ENCODE results near the gene CD302. TPM values are rescaled to one million over a fixed set of nuclear protein-coding genes. Genes with fewer than 3 reads are reported as not detected.

Gene CD302
- total and polyA plus RNA-seq, 2 of the 8 experiments (the other 6 are each of a cell fraction or from before 2014, with no cell fraction given): 0.76 to 0.79 TPM

DNA sequence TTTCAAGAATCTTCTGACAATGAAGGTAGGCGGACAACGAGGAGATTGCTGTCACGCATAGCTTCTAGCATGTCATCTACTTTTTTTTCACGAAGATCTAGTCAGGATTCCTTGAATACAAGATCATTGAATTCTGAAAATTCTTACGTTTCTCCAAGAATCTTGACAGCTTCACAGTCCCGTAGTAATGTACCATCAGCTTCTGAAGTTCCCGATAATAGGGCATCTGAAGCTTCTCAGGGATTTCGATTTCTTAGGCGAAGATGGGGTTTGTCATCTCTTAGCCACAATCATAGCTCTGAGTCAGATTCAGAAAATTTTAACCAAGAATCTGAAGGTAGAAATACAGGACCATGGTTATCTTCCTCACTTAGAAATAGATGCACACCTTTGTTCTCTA is 49.9 kb downstream of the CD302 start:
- H3K4ac ChIP-seq (replicated peaks; ENCODE audit: insufficient read length, low read depth, low read length): no peak overlapping the region
- H3K79me1 ChIP-seq (ENCODE audit: low read depth, low read length): 0 out of 2 replicates have a peak, but pooled peaks cover 3% of the 10 kb centered on the region
- no peak overlapping the region for H4K91ac ChIP-seq (replicated peaks; ENCODE audit: insufficient read length, low read length)
- H3K4me3 ChIP-seq (ENCODE audit: extremely low read depth in 1 of 4, insufficient read depth in 2 of 4, low read depth in 3 of 4, low read length in 4 of 4): no peak overlapping the region
- ChIA-PET CTCF (ENCODE audit: partially characterized antibody) (interaction anchor here (1.0 to 2.7 kb wide), 2 partner anchors 9 to 10 kb away, joined by 3 to 13 read pairs; no protein-coding TSS in a partner anchor), POLR2A (ENCODE audit: partially characterized antibody) (no interaction called here)
- H4K20me1 ChIP-seq (replicated peaks in 1 of 2; ENCODE audit: control insufficient read depth in 1 of 2, insufficient read depth in 2 of 2, low read length in 2 of 2): peaks cover 0 to 2% of the 10 kb centered on the region in 2 experiments
- no peak overlapping the region for H4K5ac ChIP-seq (ENCODE audit: insufficient read length, low read depth, low read length)
- H2BK5ac ChIP-seq (ENCODE audit: low read depth, low read length): no peak overlapping the region
- peaks cover 0 to 50% of the 10 kb centered on the region in 2 experiments; a peak in 2 of 4 replicates for H3K79me2 ChIP-seq (ENCODE audit: control insufficient read depth in 1 of 2, insufficient read depth in 2 of 2, low read length in 2 of 2)
- no peak overlapping the region for H3K56ac ChIP-seq (replicated peaks; ENCODE audit: insufficient read length, low read depth, low read length)
- H3K27ac ChIP-seq (ENCODE audit: low read depth, low read length): no peak overlapping the region
- no peak overlapping the region for H3K23ac ChIP-seq (ENCODE audit: insufficient read length)
- WGBS, 2 experiments (ENCODE audit: extremely low coverage in 1 of 2, insufficient coverage in 1 of 2, insufficient read length in 1 of 2, insufficient replicate concordance in 2 of 2, low coverage in 1 of 2, low lambda C conversion rate in 2 of 2, missing lambda C conversion rate in 1 of 2): 94% methylated on average over 9 of the region's 9 CpGs; no CpG with 5 or more reads in 1 of the 2 experiments
- H3K36me3 ChIP-seq (ENCODE audit: control insufficient read depth in 2 of 4, insufficient read depth in 4 of 4, low read length in 3 of 4): peaks cover 11 to 78% (median 45%) of the 10 kb centered on the region in 4 experiments
- H3K9ac ChIP-seq (replicated peaks in 1 of 4; ENCODE audit: extremely low read depth in 1 of 4, low read depth in 3 of 4, low read length in 3 of 4): no peak overlapping the region
- no peaks in the 10 kb centered on the region for H3K27me3 ChIP-seq (replicated peaks in 1 of 4; ENCODE audit: control insufficient read depth in 3 of 4, extremely low read depth in 1 of 4, insufficient read depth in 3 of 4, low read length in 3 of 4)
- no peak overlapping the region for H4K8ac ChIP-seq (ENCODE audit: extremely low read depth, insufficient read depth, low read length)
- no peak overlapping the region for H3K18ac ChIP-seq (ENCODE audit: extremely low read depth, low read length)
- no peaks in the 10 kb centered on the region for H3K23me2 ChIP-seq (ENCODE audit: low read depth, low read length)
- no peak overlapping the region for H2BK120ac ChIP-seq (replicated peaks; ENCODE audit: low read depth, low read length)
- no peak overlapping the region for H2BK15ac ChIP-seq (ENCODE audit: low read length)
- no peak overlapping the region for H3K4me2 ChIP-seq (ENCODE audit: insufficient read depth in 1 of 2, low read depth in 2 of 2, low read length in 2 of 2)
- H2BK20ac ChIP-seq (ENCODE audit: low read length): no peak overlapping the region
- no peaks in the 10 kb centered on the region for H3K9me3 ChIP-seq (ENCODE audit: insufficient read depth in 2 of 2, low read depth in 1 of 2, low read length in 1 of 2)
- FAIRE-seq: no peak
- H3K14ac ChIP-seq (ENCODE audit: insufficient read length): no peak overlapping the region
- no peak overlapping the region for H2BK12ac ChIP-seq (ENCODE audit: low read depth, low read length)
- H3K4me1 ChIP-seq (replicated peaks in 1 of 4; ENCODE audit: control insufficient read depth in 3 of 4, insufficient read depth in 4 of 4, low read length in 3 of 4): no peaks in the 10 kb centered on the region
- DNase-seq (ENCODE audit: low read depth in 1 of 2, low spot score in 2 of 2): no peak
- no peak overlapping the region for H2AFZ ChIP-seq (ENCODE audit: low read length)
- no peak overlapping the region for H2AK5ac ChIP-seq (ENCODE audit: low read depth, low read length)
- TF ChIP-seq RBBP5 (IDR thresholded peaks at IDR 0.05; ENCODE audit: borderline replicate concordance, low read depth, low read length) (no peak), RNF2 (IDR thresholded peaks at IDR 0.05; ENCODE audit: borderline replicate concordance, low read depth, low read length, missing control alignments, poor library complexity, severe bottlenecking) (no peak), MAFK (IDR thresholded peaks at IDR 0.05; ENCODE audit: low read depth, low read length) (no peak), YY1 (IDR thresholded peaks at IDR 0.05; ENCODE audit: low read depth, low read length) (no peak), CHD1 (IDR thresholded peaks at IDR 0.05; ENCODE audit: low read depth, low read length) (no peak), JUN (IDR thresholded peaks at IDR 0.05; ENCODE audit: low read depth, low read length) (no peak), TBP (IDR thresholded peaks at IDR 0.05; ENCODE audit: low read depth, low read length) (no peak), SIRT6 (IDR thresholded peaks at IDR 0.05; ENCODE audit: low read length) (no peak), BACH1 (IDR thresholded peaks at IDR 0.05; ENCODE audit: low read length) (no peak), SRF (IDR thresholded peaks at IDR 0.05; ENCODE audit: low read depth, low read length) (no peak), JUND (IDR thresholded peaks at IDR 0.05; ENCODE audit: low read length) (no peak), NANOG (IDR thresholded peaks at IDR 0.05; ENCODE audit: insufficient read depth, low read depth, low read length, poor library complexity, severe bottlenecking) (no peak), SIX5 (IDR thresholded peaks at IDR 0.05; ENCODE audit: low read depth, low read length) (no peak)
